C4-2B (cell line): ENCODE results near the gene CRTC3.

Experiments
- H3K27ac ChIP-seq: fragments of 450-650 bp; 2 replicates; pipeline ENCODE4 v1.5.1; 2017
- CTCF ChIP-seq: fragments of 450-650 bp; conservative IDR thresholded peaks from 2 replicates; pipeline ENCODE4 v1.5.1; 2017; ENCODE audit warnings: mild to moderate bottlenecking
- ZFX ChIP-seq: fragments of 450-650 bp; IDR thresholded peaks from 2 replicates; pipeline ENCODE4 v1.6.1; 2017

Gene CRTC3

GRCh38 chr15:90644952-90645725 is 115.4 kb downstream of the CRTC3 start:
- TF ChIP-seq CTCF (no peak), ZFX (no peak)
- no peak overlapping the region for H3K27ac ChIP-seq

GRCh38 chr15:90645873-90646575 is 116.3 kb downstream of the CRTC3 start:
- no peak overlapping the region for H3K27ac ChIP-seq
- TF ChIP-seq ZFX (no peak), CTCF (no peak)

- H3K27ac ChIP-seq = no peak overlapping the region
- TF ChIP-seq CTCF (no peak), ZFX (no peak)
These were observed 117.1 kb downstream of the CRTC3 start for GRCh38 chr15:90646662-90647305.

DNA sequence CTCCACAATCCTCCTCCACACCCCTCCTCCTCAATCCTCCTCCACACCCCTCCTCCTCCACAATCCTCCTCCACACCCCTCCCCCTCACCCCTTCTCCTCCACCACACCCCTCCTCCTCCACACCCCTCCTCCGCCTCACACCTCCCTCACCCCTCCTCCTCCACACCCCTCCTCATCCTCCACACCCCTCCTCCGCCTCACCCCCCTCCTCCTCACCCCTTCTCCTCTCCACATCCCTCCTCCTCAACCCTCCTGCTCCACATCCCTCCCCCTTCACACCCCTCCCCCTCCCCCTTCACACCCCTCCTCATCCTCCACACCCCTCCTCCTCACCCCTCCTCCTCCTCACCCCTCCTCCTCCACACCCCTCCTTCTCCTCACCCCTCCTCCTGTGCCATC is 117.6 kb downstream of the CRTC3 start:
- no peak overlapping the region for H3K27ac ChIP-seq
- no peak for TF ChIP-seq CTCF
- no peak for TF ChIP-seq ZFX

- H3K27ac ChIP-seq = no peak overlapping the region
- TF ChIP-seq CTCF (peak; percentile 94), ZFX (no peak)
These were observed 118.7 kb downstream of the CRTC3 start for GRCh38 chr15:90648137-90649070.

DNA sequence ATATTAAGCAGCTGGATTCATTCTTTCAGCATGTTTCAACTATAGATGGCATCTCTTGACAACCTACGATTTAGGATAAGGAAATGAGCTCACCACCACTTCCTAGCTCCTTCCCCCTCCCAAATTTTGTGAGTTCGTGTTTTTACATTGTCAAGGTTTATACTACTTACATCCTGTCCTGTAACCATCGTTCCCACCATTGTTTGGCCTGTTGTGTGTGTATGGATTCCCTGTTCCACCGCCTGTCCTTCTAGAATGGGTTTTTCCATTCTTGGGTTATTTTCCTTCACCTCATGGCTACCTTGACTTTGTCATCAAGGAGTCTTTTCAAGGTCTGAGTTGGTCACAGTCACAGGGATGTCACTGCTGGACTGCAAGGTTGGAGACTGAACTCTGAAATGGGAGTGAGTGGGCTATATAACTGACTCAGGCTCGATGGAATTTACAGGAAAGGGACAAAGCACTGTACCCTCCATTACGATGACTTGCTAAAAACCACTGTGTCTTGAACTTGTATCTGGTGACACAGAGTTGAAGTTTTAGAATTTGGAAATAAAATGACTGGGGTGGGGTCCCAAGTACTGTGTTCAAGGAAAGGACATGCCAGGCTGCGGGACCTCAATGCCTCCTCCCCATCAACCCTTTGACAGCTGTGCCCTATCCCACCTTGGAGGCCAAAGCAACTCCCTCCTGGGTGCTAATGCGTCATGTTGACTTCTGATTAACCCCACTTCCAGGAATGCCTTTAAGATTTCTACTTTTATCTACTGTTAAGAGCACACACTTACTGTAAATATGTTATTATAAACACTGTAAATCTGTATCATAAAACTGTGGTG is 120.6 kb downstream of the CRTC3 start:
- TF ChIP-seq CTCF (no peak), ZFX (no peak)
- no peak overlapping the region for H3K27ac ChIP-seq
